A549 (cell line): ENCODE results near the gene NPAS2. TPM values are rescaled to one million over a fixed set of nuclear protein-coding genes. Genes with fewer than 3 reads are reported as not detected.
A peak's percentile ranks its signal among the peaks of the same experiment; 100 is the strongest.

Experiments
- ATAC-seq, 2 experiments: fragments of 200-7000 bp in 1 of 2; fragments of >200 bp in 1 of 2; cut with Nextera tagmentation in 1 of 2; cut with Tn5 transposase in 1 of 2; 3 replicates each; pipeline versions ENCODE4 v1.8.0 to v1.9.1; 2018 to 2020; ENCODE audit warnings: mild to moderate bottlenecking in 1 of 2, moderate library complexity in 1 of 2
- CTCF ChIA-PET: fragments of 300-600 bp; sonication (Branson Sonifier 250); formaldehyde crosslinking; extraction: SDS; loops from one replicate; lab custom pipeline; 2021; ENCODE audit warnings: antibody characterized with exemption, inconsistent platforms; lab: Yijun Ruan, JAX
- POLR2A ChIA-PET: fragments of 350-600 bp; formaldehyde crosslinking; extraction: SDS; loops from one replicate; lab custom pipeline; 2021; ENCODE audit warnings: antibody characterized with exemption, inconsistent platforms; lab: Yijun Ruan, JAX
- DNase-seq, 2 experiments: peaks; one replicate each; pipeline versions ENCODE4 v3.0.0 to v3.0.0-alpha.2; 2011 to 2016; ENCODE audit warnings: low read depth in 1 of 2, low spot score in 1 of 2
- FAIRE-seq: peaks from 2 replicates; lab custom pipeline; 2011; peaks lifted over from hg19 to GRCh38; lab: Jason Lieb, UNC
- H3K27ac ChIP-seq, 2 experiments: fragments of >200 bp; sonication (Bioruptor Twin); formaldehyde crosslinking; 3 replicates each; pipeline ENCODE4 v1.5.1; 2016 to 2017
- H3K4me1 ChIP-seq: fragments of >200 bp; sonication (Bioruptor Twin); formaldehyde crosslinking; 3 replicates; pipeline ENCODE4 v1.6.1; 2016
- H3K4me2 ChIP-seq: fragments of >200 bp; sonication (Bioruptor Twin); formaldehyde crosslinking; 3 replicates; pipeline ENCODE4 v1.6.1; 2016
- H3K4me3 ChIP-seq: fragments of >200 bp; sonication (Bioruptor Twin); formaldehyde crosslinking; 3 replicates; pipeline ENCODE4 v1.5.1; 2016
- H3K9me3 ChIP-seq: fragments of >200 bp; sonication (Bioruptor Twin); formaldehyde crosslinking; 3 replicates; pipeline ENCODE4 v1.6.1; 2016
- ATOH8 ChIP-seq: fragments of 250-450 bp; sonication (Bioruptor Pico); IDR thresholded peaks from 2 replicates; pipeline ENCODE4 v1.5.0; 2020; ENCODE audit warnings: low read depth, mild to moderate bottlenecking, moderate library complexity
- E2F6 ChIP-seq: IDR thresholded peaks from 2 replicates; pipeline ENCODE4 v1.6.1; 2012; ENCODE audit warnings: low read depth, borderline replicate concordance
- ELK1 ChIP-seq: fragments of 150-350 bp; IDR thresholded peaks from 2 replicates; pipeline ENCODE4 v1.6.1; 2014; ENCODE audit warnings: low read depth, mild to moderate bottlenecking, low read length
- EP300 ChIP-seq, 2 experiments: fragments of >200 bp; sonication (Bioruptor Twin); formaldehyde crosslinking; IDR thresholded peaks; 2 replicates in 1 of 2; 3 replicates in 1 of 2; pipeline ENCODE4 v1.6.1; 2016 to 2017
- FOSL2 ChIP-seq, 2 experiments: fragments of 450-650 bp in 1 of 2; fragments of >200 bp in 1 of 2; sonication (Bioruptor Twin) in 1 of 2; formaldehyde crosslinking; IDR thresholded peaks; 2 replicates each; pipeline versions ENCODE4 v1.5.0 to v1.6.1; 2016 to 2020; ENCODE audit warnings: mild to moderate bottlenecking in 1 of 2, moderate library complexity in 1 of 2
- FOXS1 ChIP-seq: fragments of 250-450 bp; sonication (Bioruptor Pico); IDR thresholded peaks from 2 replicates; pipeline ENCODE4 v1.5.0; 2020; ENCODE audit warnings: mild to moderate bottlenecking, moderate library complexity
- HES2 ChIP-seq: fragments of >200 bp; sonication (Bioruptor Twin); formaldehyde crosslinking; IDR thresholded peaks from 2 replicates; pipeline ENCODE4 v1.6.1; 2016
- HMGXB4 ChIP-seq: fragments of 250-450 bp; sonication (Bioruptor Pico); IDR thresholded peaks from 2 replicates; pipeline ENCODE4 v1.5.0; 2021; ENCODE audit warnings: mild to moderate bottlenecking, moderate library complexity, borderline replicate concordance
- HOXA7 ChIP-seq: fragments of 250-450 bp; sonication (Bioruptor Pico); IDR thresholded peaks from 2 replicates; pipeline ENCODE4 v1.5.0; 2020; ENCODE audit warnings: mild to moderate bottlenecking, moderate library complexity
- HOXB5 ChIP-seq: fragments of 250-450 bp; sonication (Bioruptor Pico); IDR thresholded peaks from 2 replicates; pipeline ENCODE4 v1.5.0; 2020; ENCODE audit warnings: mild to moderate bottlenecking, moderate library complexity
- JUNB ChIP-seq: fragments of >200 bp; sonication (Bioruptor Twin); formaldehyde crosslinking; IDR thresholded peaks from 2 replicates; pipeline ENCODE4 v1.6.1; 2016
- NFE2L2 ChIP-seq: fragments of 150-350 bp; conservative IDR thresholded peaks from 2 replicates; pipeline ENCODE4 v1.6.1; 2014; ENCODE audit warnings: low read length
- NR3C1 ChIP-seq: fragments of >200 bp; sonication (Bioruptor Twin); formaldehyde crosslinking; IDR thresholded peaks from 3 replicates; pipeline ENCODE4 v1.6.1; 2017
- PHF8 ChIP-seq: fragments of 200-600 bp; sonication (generic); IDR thresholded peaks from 2 replicates; pipeline ENCODE4 v1.6.1; 2016; ENCODE audit warnings: low read depth, mild to moderate bottlenecking, antibody characterized with exemption, moderate library complexity, borderline replicate concordance
- POLR2AphosphoS2 ChIP-seq: conservative IDR thresholded peaks from 2 replicates; pipeline ENCODE4 v1.6.1; 2012; ENCODE audit warnings: low read length, improper control_type of control experiment, inconsistent platforms
- REST ChIP-seq: fragments of 200-600 bp; sonication (generic); IDR thresholded peaks from 2 replicates; pipeline ENCODE4 v1.6.1; 2016; ENCODE audit warnings: antibody characterized with exemption, mild to moderate bottlenecking, moderate library complexity
- RNF2 ChIP-seq: fragments of 200-600 bp; sonication (generic); IDR thresholded peaks from 2 replicates; pipeline ENCODE4 v1.6.1; 2016; ENCODE audit warnings: low read depth, mild to moderate bottlenecking, antibody characterized with exemption, moderate library complexity, borderline replicate concordance
- SMC3 ChIP-seq: fragments of >200 bp; sonication (Bioruptor Twin); formaldehyde crosslinking; IDR thresholded peaks from 3 replicates; pipeline ENCODE4 v1.6.1; 2018; ENCODE audit warnings: inconsistent platforms
- ZC3H11A ChIP-seq: fragments of 450-650 bp; IDR thresholded peaks from 2 replicates; pipeline ENCODE4 v1.6.1; 2014; ENCODE audit warnings: antibody characterized with exemption, mild to moderate bottlenecking
- WGBS: methylation state at CpG from one replicate; pipeline ENCODE4 v1.1.6; 2017; ENCODE audit errors: missing lambda C conversion rate; 5-methylcytosine and 5-hydroxymethylcytosine counted together
- polyA plus RNA-seq, 4 experiments: library from polyadenylated mRNA; depleted of rRNA in 3 of 4; stranded (reverse); fragments of >200 nt; fragmentation: RNase III in 1 of 4; extraction: RNeasy Plus Mini Kit Qiagen cat#74134 plus additional on column Dnase treatment in 1 of 4; gene quantifications; 2 replicates in 3 of 4; 3 replicates in 1 of 4; pipeline ENCODE4 v1.2.3, GENCODE V29; 2011 to 2017

Gene NPAS2
- polyA plus RNA-seq, 2 of the 4 experiments (the other 2 are of a cell fraction) = 31.4 to 56.1 TPM

- no peak for DNase-seq
- Histone ChIP-seq H3K4me1 (no peaks in the 10 kb centered on the region), H3K9me3 (no peaks in the 10 kb centered on the region), H3K4me3 (no peak overlapping the region), H3K4me2 (no peak overlapping the region), H3K27ac (no peak overlapping the region)
- TF ChIP-seq FOXS1 (CRISPR knock-in tag) (no peak), HES2 (no peak), ELK1 (no peak), HOXA7 (no peak), ZC3H11A (no peak), FOSL2 (IDR thresholded peaks at IDR 0.05) (no peak), FOSL2 (CRISPR knock-in tag; IDR thresholded peaks at IDR 0.05) (no peak), ATOH8 (CRISPR knock-in tag) (no peak), PHF8 (no peak), SMC3 (no peak)
- WGBS = 95% methylated on average over 8 of the region's 8 CpGs
- no peak for FAIRE-seq
- CTCF ChIA-PET = interaction anchor here (1.0 to 1.2 kb wide), 3 partner anchors 13 to 18 kb away, joined by 3 to 5 read pairs (median 3); no protein-coding TSS in a partner anchor
- ATAC-seq = peak in 1 of 2 experiments; percentile 45; a peak in 3 of 6 replicates
- POLR2A ChIA-PET = no interaction called here
Observed at GRCh38 chr2:100793220-100793619, 26.7 kb upstream of the NPAS2 start.

GRCh38 chr2:100793982-100794381, 26.0 kb upstream of the NPAS2 start:
- H3K4me1 ChIP-seq = no peaks in the 10 kb centered on the region
- H3K4me2 ChIP-seq = no peak overlapping the region
- WGBS = 75% methylated on average over 9 of the region's 9 CpGs
- DNase-seq (no peak), FAIRE-seq (no peak), ATAC-seq (peak in 1 of 2 experiments; percentile 60; a peak in 3 of 6 replicates)
- ChIA-PET POLR2A (interaction anchor here (0.6 kb wide), 1 partner anchor 25 kb away, joined by 4 read pairs; no protein-coding TSS in a partner anchor), CTCF (interaction anchor here (1.0 to 1.2 kb wide), 5 partner anchors 14 to 1082 kb away, joined by 3 to 5 read pairs (median 4); no protein-coding TSS in a partner anchor)
- no peak overlapping the region for H3K4me3 ChIP-seq
- H3K9me3 ChIP-seq = no peaks in the 10 kb centered on the region
- TF ChIP-seq REST (no peak), HOXB5 (CRISPR knock-in tag) (no peak), ATOH8 (CRISPR knock-in tag) (no peak), E2F6 (no peak), POLR2AphosphoS2 (no peak), RNF2 (no peak), NR3C1 (no peak), NFE2L2 (no peak), HMGXB4 (CRISPR knock-in tag) (no peak), JUNB (no peak), EP300 (IDR thresholded peaks at IDR 0.05) (no peak)
- H3K27ac ChIP-seq = peak overlapping the region in 1 of 2 experiments; percentile 13; a peak in 1 of 6 replicates
